Trophoblast cell (in vitro differentiated cells and primary cell): ENCODE results near the gene NEU1.
"Not testable (repeated sequence)": the region's sequence is repeated elsewhere in the genome, so short reads cannot be mapped to it uniquely, and the experiment has no call there.

ENCODE experiments used
- DNase-seq, 2 donors: peaks; one replicate each; pipeline ENCODE4 v3.0.0-alpha.2; 2016
- H2AFZ ChIP-seq: 2 replicates; pipeline ENCODE4 v1.6.1; 2013; ENCODE audit warnings: low read length, moderate library complexity, mild to moderate bottlenecking; ENCODE audit not compliant: insufficient read depth, poor library complexity
- H2AK5ac ChIP-seq: 2 replicates; pipeline ENCODE4 v1.6.1; 2013; ENCODE audit warnings: mild to moderate bottlenecking, low read length
- H2BK120ac ChIP-seq: 2 replicates; pipeline ENCODE4 v1.6.1; 2013; ENCODE audit warnings: low read length, mild to moderate bottlenecking, moderate library complexity; ENCODE audit not compliant: insufficient read depth, poor library complexity
- H2BK12ac ChIP-seq: 2 replicates; pipeline ENCODE4 v1.6.1; 2013; ENCODE audit warnings: mild to moderate bottlenecking, low read length, moderate library complexity
- H2BK5ac ChIP-seq: 2 replicates; pipeline ENCODE4 v1.6.1; 2013; ENCODE audit warnings: low read length, low read depth, moderate library complexity, mild to moderate bottlenecking; ENCODE audit not compliant: poor library complexity
- H3K14ac ChIP-seq: 2 replicates; pipeline ENCODE4 v1.6.1; 2013; ENCODE audit warnings: mild to moderate bottlenecking, low read length
- H3K18ac ChIP-seq: 2 replicates; pipeline ENCODE4 v1.6.1; 2013; ENCODE audit warnings: mild to moderate bottlenecking, low read length
- H3K23ac ChIP-seq: 2 replicates; pipeline ENCODE4 v1.6.1; 2013; ENCODE audit warnings: low read length
- H3K27ac ChIP-seq: 2 replicates; pipeline ENCODE4 v1.5.1; 2013; ENCODE audit warnings: low read depth, mild to moderate bottlenecking, inconsistent platforms, low read length, moderate library complexity
- H3K27me3 ChIP-seq: 2 replicates; pipeline ENCODE4 v1.6.1; 2013; ENCODE audit warnings: inconsistent platforms, mild to moderate bottlenecking, low read length, moderate library complexity; ENCODE audit not compliant: insufficient read depth
- H3K36me3 ChIP-seq, 2 experiments: 1 replicate in 1 of 2; 2 replicates in 1 of 2; pipeline ENCODE4 v1.6.1; 2013; ENCODE audit warnings: low read length in 2 of 2, mild to moderate bottlenecking in 2 of 2, moderate library complexity in 1 of 2; ENCODE audit not compliant: insufficient read depth in 2 of 2, control insufficient read depth in 1 of 2
- H3K4ac ChIP-seq: 2 replicates; pipeline ENCODE4 v1.6.1; 2013; ENCODE audit warnings: low read depth, mild to moderate bottlenecking, low read length, moderate library complexity
- H3K4me1 ChIP-seq, 2 experiments: 1 replicate in 1 of 2; 2 replicates in 1 of 2; pipeline ENCODE4 v1.6.1; 2013; ENCODE audit warnings: low read length in 2 of 2, mild to moderate bottlenecking in 2 of 2, moderate library complexity in 1 of 2; ENCODE audit not compliant: insufficient read depth in 2 of 2, control insufficient read depth in 1 of 2
- H3K4me2 ChIP-seq: 2 replicates; pipeline ENCODE4 v1.6.1; 2013; ENCODE audit warnings: inconsistent platforms, mild to moderate bottlenecking, low read length, moderate library complexity
- H3K4me3 ChIP-seq: 2 replicates; pipeline ENCODE4 v1.5.1; 2013; ENCODE audit warnings: mild to moderate bottlenecking, low read depth, low read length, inconsistent platforms
- H3K79me1 ChIP-seq: one replicate; pipeline ENCODE4 v1.6.1; 2013; ENCODE audit warnings: low read length
- H3K79me2 ChIP-seq: 2 replicates; pipeline ENCODE4 v1.6.1; 2013; ENCODE audit warnings: low read length, mild to moderate bottlenecking; ENCODE audit not compliant: control insufficient read depth, insufficient read depth, poor library complexity
- H3K9ac ChIP-seq: 2 replicates; pipeline ENCODE4 v1.6.1; 2013; ENCODE audit warnings: mild to moderate bottlenecking, low read length
- H3K9me3 ChIP-seq: 2 replicates; pipeline ENCODE4 v1.6.1; 2013; ENCODE audit warnings: low read depth, mild to moderate bottlenecking, control low read depth, inconsistent platforms, low read length; ENCODE audit not compliant: insufficient read depth
- H4K12ac ChIP-seq: 2 replicates; pipeline ENCODE4 v1.6.1; 2013; ENCODE audit warnings: low read depth, mild to moderate bottlenecking, low read length, moderate library complexity
- H4K8ac ChIP-seq: 2 replicates; pipeline ENCODE4 v1.6.1; 2013; ENCODE audit warnings: low read depth, mild to moderate bottlenecking, low read length, moderate library complexity
- H4K91ac ChIP-seq: one replicate; pipeline ENCODE4 v1.6.1; 2013; ENCODE audit warnings: low read depth, mild to moderate bottlenecking, low read length, moderate library complexity
- WGBS: extraction: QIAGEN DNeasy Blood & Tissue Kit; methylation state at CpG from one replicate; pipeline ENCODE4 v1.1.7; 2013; ENCODE audit warnings: missing lambda C conversion rate; ENCODE audit not compliant: insufficient read length, insufficient coverage; ENCODE audit errors: extremely low coverage; 5-methylcytosine and 5-hydroxymethylcytosine counted together

Gene NEU1

GRCh38 chr6:31851980-31852718 is 10.5 kb downstream of the NEU1 start:
- not testable (repeated sequence) for H2AK5ac ChIP-seq, H3K4ac ChIP-seq, H2BK5ac ChIP-seq, H2BK120ac ChIP-seq, H3K4me1 ChIP-seq, H3K4me3 ChIP-seq, H3K4me2 ChIP-seq, H3K27me3 ChIP-seq, H3K9ac ChIP-seq, H3K79me1 ChIP-seq, H2BK12ac ChIP-seq, H2AFZ ChIP-seq, H3K79me2 ChIP-seq, DNase-seq, H4K8ac ChIP-seq, H3K36me3 ChIP-seq, H3K18ac ChIP-seq, H4K12ac ChIP-seq, H3K23ac ChIP-seq, H3K9me3 ChIP-seq, H3K14ac ChIP-seq, H4K91ac ChIP-seq, H3K27ac ChIP-seq
- WGBS = no CpG with 5 or more reads among the region's 35 CpGs

- Histone ChIP-seq H3K9ac (no peak overlapping the region), H3K4me1 (peaks cover 0 to 4% of the 10 kb centered on the region in 2 experiments), H3K4me3 (no peak overlapping the region), H3K27ac (no peak overlapping the region), H3K23ac (no peak overlapping the region), H2BK5ac (no peak overlapping the region), H2BK120ac (no peak overlapping the region), H3K14ac (no peak overlapping the region), H3K4ac (no peak overlapping the region), H3K79me2 (no peaks in the 10 kb centered on the region), H3K27me3 (no peaks in the 10 kb centered on the region), H4K8ac (no peak overlapping the region), H2AK5ac (no peak overlapping the region), H3K4me2 (no peak overlapping the region), H3K79me1 (no peaks in the 10 kb centered on the region), H3K9me3 (no peaks in the 10 kb centered on the region), H3K36me3 (peaks cover 0 to 3% of the 10 kb centered on the region in 2 experiments), H2AFZ (no peak overlapping the region), H4K12ac (no peak overlapping the region), H3K18ac (no peak overlapping the region), H4K91ac (no peak overlapping the region), H2BK12ac (no peak overlapping the region)
- DNase-seq = no peak
- WGBS = no CpG with 5 or more reads among the region's 2 CpGs
These were observed 11.2 kb downstream of the NEU1 start for GRCh38 chr6:31851485-31851832.

GRCh38 chr6:31850765-31851484 is 11.7 kb downstream of the NEU1 start:
- no peak overlapping the region for H4K12ac ChIP-seq
- H2AK5ac ChIP-seq = no peak overlapping the region
- H3K4me2 ChIP-seq = no peak overlapping the region
- H2BK120ac ChIP-seq = no peak overlapping the region
- no peaks in the 10 kb centered on the region for H3K79me1 ChIP-seq
- no peak overlapping the region for H2BK12ac ChIP-seq
- WGBS = no CpG with 5 or more reads among the region's 2 CpGs
- H4K8ac ChIP-seq = no peak overlapping the region
- peaks cover 0 to 5% of the 10 kb centered on the region in 2 experiments for H3K36me3 ChIP-seq
- H3K14ac ChIP-seq = no peak overlapping the region
- H3K9me3 ChIP-seq = no peaks in the 10 kb centered on the region
- H3K4me1 ChIP-seq = peaks cover 0 to 4% of the 10 kb centered on the region in 2 experiments
- H3K27ac ChIP-seq = no peak overlapping the region
- no peaks in the 10 kb centered on the region for H3K27me3 ChIP-seq
- H3K79me2 ChIP-seq = no peaks in the 10 kb centered on the region
- H3K18ac ChIP-seq = no peak overlapping the region
- no peak overlapping the region for H3K4ac ChIP-seq
- H4K91ac ChIP-seq = no peak overlapping the region
- H2BK5ac ChIP-seq = no peak overlapping the region
- no peak overlapping the region for H3K23ac ChIP-seq
- H3K4me3 ChIP-seq = no peak overlapping the region
- no peak overlapping the region for H3K9ac ChIP-seq
- DNase-seq = no peak
- no peak overlapping the region for H2AFZ ChIP-seq

- Histone ChIP-seq H3K4me3 (no peak overlapping the region), H3K27ac (no peak overlapping the region), H3K9me3 (no peaks in the 10 kb centered on the region), H2AK5ac (no peak overlapping the region), H3K4ac (no peak overlapping the region), H2BK120ac (no peak overlapping the region), H3K27me3 (no peaks in the 10 kb centered on the region), H3K18ac (no peak overlapping the region), H3K79me2 (no peaks in the 10 kb centered on the region), H2BK12ac (no peak overlapping the region), H4K91ac (no peak overlapping the region), H2AFZ (no peak overlapping the region), H3K79me1 (no peaks in the 10 kb centered on the region), H3K4me2 (no peak overlapping the region), H3K4me1 (peaks cover 0 to 4% of the 10 kb centered on the region in 2 experiments), H3K14ac (no peak overlapping the region), H4K8ac (no peak overlapping the region), H3K9ac (no peak overlapping the region), H4K12ac (no peak overlapping the region), H3K23ac (no peak overlapping the region), H3K36me3 (peaks cover 4 to 6% of the 10 kb centered on the region in 2 experiments), H2BK5ac (no peak overlapping the region)
- no CpG with 5 or more reads among the region's 2 CpGs for WGBS
- no peak for DNase-seq
These were observed 15.2 kb downstream of the NEU1 start for GRCh38 chr6:31847276-31847978.
